ENCODE data around the gene CYP3A5.

GRCh38 chr7:99622596-99622995, 57.2 kb downstream of the CYP3A5 start:
- TF ChIP-seq KLF16 (IDR thresholded peaks at IDR 0.05) = no peak
- TF ChIP-seq MLLT1 (IDR thresholded peaks at IDR 0.05) = no peak
- TF ChIP-seq ZNF407 (IDR thresholded peaks at IDR 0.05; ENCODE audit: low read depth) = no peak
- TF ChIP-seq FOXM1 (IDR thresholded peaks at IDR 0.05; ENCODE audit: low read depth) = no peak
- TF ChIP-seq FOXM1 (CRISPR knock-in tag; IDR thresholded peaks at IDR 0.05; ENCODE audit: low read depth) = no peak
- no peak for TF ChIP-seq EP300 (IDR thresholded peaks at IDR 0.05; ENCODE audit: low read length)
- no peak for TF ChIP-seq SMC3 (conservative IDR thresholded peaks at IDR 0.05; ENCODE audit: insufficient read depth, low read depth, low read length)
- TF ChIP-seq ZNF239 (CRISPR knock-in tag; IDR thresholded peaks at IDR 0.05) = no peak
- no peak for TF ChIP-seq RCOR1 (IDR thresholded peaks at IDR 0.05; ENCODE audit: borderline replicate concordance in 1 of 2, low read depth in 2 of 2, low read length in 2 of 2)
- no peak for TF ChIP-seq SMARCB1 (IDR thresholded peaks at IDR 0.05; ENCODE audit: insufficient read length, low read depth)
- no peak for TF ChIP-seq CTCF (IDR thresholded peaks at IDR 0.05 in 2 of 3, conservative IDR thresholded peaks at IDR 0.05 in 1 of 3; ENCODE audit: insufficient read depth in 2 of 3, low read depth in 1 of 3, low read length in 3 of 3)
- TF ChIP-seq ZNF785 (CRISPR knock-in tag; IDR thresholded peaks at IDR 0.05) = no peak
- no peak for TF ChIP-seq TEAD4 (IDR thresholded peaks at IDR 0.05; ENCODE audit: low read length)
- no peak for TF ChIP-seq TEAD4 (CRISPR knock-in tag; IDR thresholded peaks at IDR 0.05; ENCODE audit: borderline replicate concordance)
- TF ChIP-seq PHF21A (IDR thresholded peaks at IDR 0.05; ENCODE audit: borderline replicate concordance, low read depth) = no peak

Measured in K562 (cell line).